H1 (cell line): ENCODE results near the gene ARMC6.

Experiments
- GABPA ChIP-seq: IDR thresholded peaks from 2 replicates; pipeline ENCODE4 v1.6.1; 2011; ENCODE audit warnings: mild to moderate bottlenecking, low read length, moderate library complexity, borderline replicate concordance; ENCODE audit not compliant: insufficient read depth
- TBP ChIP-seq: IDR thresholded peaks from 2 replicates; pipeline ENCODE4 v1.6.1; 2011; ENCODE audit warnings: low read depth, low read length, improper control_type of control experiment
- TF ChIP-seq, protein P1 (sequence below), 3 experiments: IDR thresholded peaks; 1 replicate in 2 of 3; 2 replicates in 1 of 3; pipeline versions ENCODE4 v1.5.1 to v1.6.1; 2011; ENCODE audit warnings: low read length in 3 of 3, mild to moderate bottlenecking in 3 of 3, inconsistent platforms in 2 of 3, low read depth in 1 of 3, moderate library complexity in 1 of 3; ENCODE audit not compliant: insufficient read depth in 1 of 3; ENCODE audit errors: control extremely low read depth in 1 of 3

DNA sequence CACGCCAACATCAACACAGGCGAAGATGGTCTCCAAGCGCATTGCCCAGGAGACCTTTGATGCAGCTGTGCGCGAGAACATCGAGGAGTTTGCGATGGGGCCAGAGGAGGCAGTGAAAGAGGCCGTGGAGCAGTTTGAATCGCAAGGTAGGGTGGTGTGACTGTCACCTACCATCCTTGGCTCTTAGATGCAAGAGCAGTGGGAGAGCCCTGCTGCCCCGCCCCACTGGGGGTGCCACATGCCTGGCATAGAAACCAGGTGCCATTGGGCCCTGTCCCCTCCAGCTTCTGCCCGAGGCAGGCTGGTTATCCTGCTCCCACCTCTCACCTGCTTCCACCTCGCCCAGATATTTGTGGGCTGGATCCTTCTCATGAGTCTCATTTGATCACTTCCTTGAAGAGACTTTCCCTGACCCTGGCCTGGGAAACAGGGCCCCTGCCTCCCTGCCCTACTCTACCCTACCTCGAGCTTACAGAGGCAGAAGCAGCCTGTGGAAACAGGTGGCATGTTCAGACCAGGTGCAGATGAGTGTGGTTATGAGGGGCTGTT is 9.4 kb downstream of the ARMC6 start:
- TF ChIP-seq TBP (no peak), GABPA (no peak)
- TF ChIP-seq, protein P1, sequence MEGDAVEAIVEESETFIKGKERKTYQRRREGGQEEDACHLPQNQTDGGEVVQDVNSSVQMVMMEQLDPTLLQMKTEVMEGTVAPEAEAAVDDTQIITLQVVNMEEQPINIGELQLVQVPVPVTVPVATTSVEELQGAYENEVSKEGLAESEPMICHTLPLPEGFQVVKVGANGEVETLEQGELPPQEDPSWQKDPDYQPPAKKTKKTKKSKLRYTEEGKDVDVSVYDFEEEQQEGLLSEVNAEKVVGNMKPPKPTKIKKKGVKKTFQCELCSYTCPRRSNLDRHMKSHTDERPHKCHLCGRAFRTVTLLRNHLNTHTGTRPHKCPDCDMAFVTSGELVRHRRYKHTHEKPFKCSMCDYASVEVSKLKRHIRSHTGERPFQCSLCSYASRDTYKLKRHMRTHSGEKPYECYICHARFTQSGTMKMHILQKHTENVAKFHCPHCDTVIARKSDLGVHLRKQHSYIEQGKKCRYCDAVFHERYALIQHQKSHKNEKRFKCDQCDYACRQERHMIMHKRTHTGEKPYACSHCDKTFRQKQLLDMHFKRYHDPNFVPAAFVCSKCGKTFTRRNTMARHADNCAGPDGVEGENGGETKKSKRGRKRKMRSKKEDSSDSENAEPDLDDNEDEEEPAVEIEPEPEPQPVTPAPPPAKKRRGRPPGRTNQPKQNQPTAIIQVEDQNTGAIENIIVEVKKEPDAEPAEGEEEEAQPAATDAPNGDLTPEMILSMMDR (IDR thresholded peaks at IDR 0.05; ENCODE audit: control extremely low read depth in 1 of 3, insufficient read depth in 1 of 3, low read depth in 1 of 3, low read length in 3 of 3), result no peak
